SK-N-SH treated with all-trans-retinoic acid at 6 μM for 48 hours (cell line): ENCODE measurements around the gene PUM1.

Experiments used
- ATAC-seq: fragments of 200-7000 bp; cut with Tn5 transposase; 3 replicates; pipeline ENCODE4 v1.9.1; 2020; ENCODE audit warnings: mild to moderate bottlenecking, moderate library complexity
- ARNTL ChIP-seq: fragments of 450-650 bp; formaldehyde crosslinking; IDR thresholded peaks from 2 replicates; pipeline ENCODE4 v1.5.0; 2020; ENCODE audit warnings: low read depth, mild to moderate bottlenecking, moderate library complexity, borderline replicate concordance
- BACH2 ChIP-seq: fragments of 250-450 bp; sonication (Bioruptor Pico); IDR thresholded peaks from 2 replicates; pipeline ENCODE4 v1.9.0; 2021; ENCODE audit warnings: mild to moderate bottlenecking, borderline replicate concordance
- CSDC2 ChIP-seq: fragments of 250-450 bp; sonication (Bioruptor Pico); IDR thresholded peaks from 2 replicates; pipeline ENCODE4 v1.5.0; 2020; ENCODE audit warnings: mild to moderate bottlenecking, moderate library complexity
- ESRRG ChIP-seq: fragments of 250-450 bp; sonication (Bioruptor Pico); IDR thresholded peaks from 2 replicates; pipeline ENCODE4 v1.6.1; 2021; ENCODE audit warnings: mild to moderate bottlenecking
- GLIS3 ChIP-seq: fragments of 250-450 bp; sonication (Bioruptor Pico); IDR thresholded peaks from 2 replicates; pipeline ENCODE4 v1.5.0; 2020; ENCODE audit warnings: mild to moderate bottlenecking, moderate library complexity
- ISL1 ChIP-seq: fragments of 250-450 bp; sonication (Bioruptor Pico); IDR thresholded peaks from 2 replicates; pipeline ENCODE4 v2.1.2; 2022; ENCODE audit warnings: mild to moderate bottlenecking, moderate library complexity
- OSR1 ChIP-seq: fragments of 250-450 bp; sonication (Bioruptor Pico); IDR thresholded peaks from 2 replicates; pipeline ENCODE4 v1.8.0; 2022; ENCODE audit warnings: moderate library complexity, mild to moderate bottlenecking, inconsistent platforms
- PATZ1 ChIP-seq: fragments of 250-450 bp; sonication (Bioruptor Pico); IDR thresholded peaks from 2 replicates; pipeline ENCODE4 v1.8.0; 2020; ENCODE audit warnings: mild to moderate bottlenecking, moderate library complexity, borderline replicate concordance
- PPARA ChIP-seq: fragments of 250-450 bp; sonication (Bioruptor Pico); IDR thresholded peaks from 2 replicates; pipeline ENCODE4 v1.5.0; 2020; ENCODE audit warnings: mild to moderate bottlenecking, borderline replicate concordance
- RARB ChIP-seq: fragments of 250-450 bp; sonication (Bioruptor Pico); IDR thresholded peaks from 2 replicates; pipeline ENCODE4 v1.8.0; 2021; ENCODE audit warnings: mild to moderate bottlenecking, moderate library complexity
- SNAI2 ChIP-seq: fragments of 250-450 bp; sonication (Bioruptor Pico); IDR thresholded peaks from 2 replicates; pipeline ENCODE4 v1.5.0; 2020; ENCODE audit warnings: mild to moderate bottlenecking, moderate library complexity
- TCF4 ChIP-seq: fragments of 250-450 bp; sonication (Bioruptor Pico); IDR thresholded peaks from 2 replicates; pipeline ENCODE4 v1.8.0; 2021; ENCODE audit warnings: mild to moderate bottlenecking, moderate library complexity, borderline replicate concordance
- TOX ChIP-seq: fragments of 250-450 bp; sonication (Bioruptor Pico); IDR thresholded peaks from 2 replicates; pipeline ENCODE4 v1.8.0; 2021; ENCODE audit warnings: mild to moderate bottlenecking, moderate library complexity, borderline replicate concordance
- TSHZ2 ChIP-seq: fragments of 250-450 bp; sonication (Bioruptor Pico); IDR thresholded peaks from 2 replicates; pipeline ENCODE4 v1.5.0; 2020; ENCODE audit warnings: mild to moderate bottlenecking, moderate library complexity
- ZC3H10 ChIP-seq: fragments of 250-450 bp; sonication (Bioruptor Pico); IDR thresholded peaks from 2 replicates; pipeline ENCODE4 v1.5.1; 2021; ENCODE audit warnings: mild to moderate bottlenecking, moderate library complexity
- ZFP3 ChIP-seq: fragments of 250-450 bp; sonication (Bioruptor Pico); IDR thresholded peaks from 2 replicates; pipeline ENCODE4 v1.5.0; 2020; ENCODE audit warnings: mild to moderate bottlenecking, moderate library complexity
- ZFP30 ChIP-seq: fragments of 450-650 bp; formaldehyde crosslinking; IDR thresholded peaks from 2 replicates; pipeline ENCODE4 v1.5.0; 2022; ENCODE audit warnings: mild to moderate bottlenecking, moderate library complexity
- ZNF565 ChIP-seq: fragments of 450-650 bp; formaldehyde crosslinking; conservative IDR thresholded peaks from 2 replicates; pipeline ENCODE4 v1.5.0; 2020; ENCODE audit warnings: low read depth, mild to moderate bottlenecking, moderate library complexity
- ZNF70 ChIP-seq: fragments of 450-650 bp; formaldehyde crosslinking; IDR thresholded peaks from 2 replicates; pipeline ENCODE4 v1.5.0; 2020; ENCODE audit warnings: mild to moderate bottlenecking, moderate library complexity
- ZNF8 ChIP-seq: fragments of 450-650 bp; formaldehyde crosslinking; IDR thresholded peaks from 2 replicates; pipeline ENCODE4 v1.5.0; 2020; ENCODE audit warnings: mild to moderate bottlenecking, moderate library complexity
- TF ChIP-seq, protein P1 (sequence below): fragments of 250-450 bp; sonication (Bioruptor Pico); IDR thresholded peaks from 2 replicates; pipeline ENCODE4 v1.5.1; 2021; ENCODE audit warnings: mild to moderate bottlenecking, moderate library complexity
- TF ChIP-seq, protein P2 (sequence below): fragments of 250-450 bp; sonication (Bioruptor Pico); IDR thresholded peaks from 2 replicates; pipeline ENCODE4 v1.8.0; 2021; ENCODE audit warnings: low read depth, mild to moderate bottlenecking, moderate library complexity, borderline replicate concordance
- TF ChIP-seq, protein P3 (sequence below): fragments of 250-450 bp; sonication (Bioruptor Pico); IDR thresholded peaks from 2 replicates; pipeline ENCODE4 v1.5.1; 2020; ENCODE audit warnings: low read depth, mild to moderate bottlenecking, moderate library complexity

Gene PUM1

DNA sequence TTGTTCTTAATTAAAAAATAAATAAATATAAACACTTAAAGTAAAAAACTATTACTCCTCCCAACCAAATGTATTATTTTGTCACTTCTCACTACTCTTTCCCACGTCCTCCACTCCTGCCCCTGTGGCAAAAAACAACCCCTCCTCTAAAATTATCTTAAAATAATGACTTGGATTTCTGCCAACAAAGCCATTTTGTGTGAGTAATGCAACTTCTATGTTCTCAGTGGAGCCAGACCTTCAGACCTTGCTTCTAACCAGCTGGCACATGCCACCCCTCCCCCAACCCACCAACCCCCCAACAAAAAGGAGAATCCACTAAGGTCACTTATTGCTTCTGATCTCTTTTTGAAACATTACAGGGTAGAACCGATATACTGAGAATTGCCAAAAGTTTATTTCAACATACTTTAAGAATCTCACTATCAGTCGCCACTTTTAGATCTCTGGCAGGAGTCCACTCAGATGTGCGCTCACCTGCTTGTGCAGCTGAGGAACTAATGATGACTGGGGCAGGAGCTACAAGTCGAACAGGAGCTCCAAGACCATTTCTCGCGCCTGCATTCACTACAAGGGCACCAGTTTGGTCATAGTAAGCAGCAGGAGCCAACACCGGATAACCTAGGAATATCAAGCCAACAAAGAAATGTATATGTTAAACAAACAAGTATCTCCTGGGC, 98.7 kb downstream of the PUM1 start:
- ATAC-seq: peak; percentile 80
- no peak for TF ChIP-seq ZFP30
- 0 out of 2 replicates have a peak, but pooled peaks have one; percentile 10 for TF ChIP-seq GLIS3
- no peak for TF ChIP-seq ESRRG (CRISPR knock-in tag)
- TF ChIP-seq ZFP3 (CRISPR knock-in tag): no peak
- peak; percentile 73; the same call in 1 of the 2 replicates for TF ChIP-seq TCF4 (CRISPR knock-in tag)
- no peak for TF ChIP-seq BACH2
- TF ChIP-seq TSHZ2 (CRISPR knock-in tag): no peak
- TF ChIP-seq ARNTL: no peak
- no peak for TF ChIP-seq TOX (CRISPR knock-in tag)
- TF ChIP-seq OSR1 (CRISPR knock-in tag): no peak
- TF ChIP-seq, protein P1, sequence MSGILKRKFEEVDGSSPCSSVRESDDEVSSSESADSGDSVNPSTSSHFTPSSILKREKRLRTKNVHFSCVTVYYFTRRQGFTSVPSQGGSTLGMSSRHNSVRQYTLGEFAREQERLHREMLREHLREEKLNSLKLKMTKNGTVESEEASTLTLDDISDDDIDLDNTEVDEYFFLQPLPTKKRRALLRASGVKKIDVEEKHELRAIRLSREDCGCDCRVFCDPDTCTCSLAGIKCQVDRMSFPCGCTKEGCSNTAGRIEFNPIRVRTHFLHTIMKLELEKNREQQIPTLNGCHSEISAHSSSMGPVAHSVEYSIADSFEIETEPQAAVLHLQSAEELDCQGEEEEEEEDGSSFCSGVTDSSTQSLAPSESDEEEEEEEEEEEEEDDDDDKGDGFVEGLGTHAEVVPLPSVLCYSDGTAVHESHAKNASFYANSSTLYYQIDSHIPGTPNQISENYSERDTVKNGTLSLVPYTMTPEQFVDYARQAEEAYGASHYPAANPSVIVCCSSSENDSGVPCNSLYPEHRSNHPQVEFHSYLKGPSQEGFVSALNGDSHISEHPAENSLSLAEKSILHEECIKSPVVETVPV (CRISPR knock-in tag): peak; percentile 78; the same call in 1 of the 2 replicates
- TF ChIP-seq ZNF70 (CRISPR knock-in tag): no peak
- no peak for TF ChIP-seq ZNF565 (CRISPR knock-in tag)
- no peak for TF ChIP-seq ZC3H10 (CRISPR knock-in tag)
- TF ChIP-seq ISL1 (CRISPR knock-in tag): peak; percentile 98
- peak; percentile 60; the same call in 1 of the 2 replicates for TF ChIP-seq PATZ1
- TF ChIP-seq CSDC2 (CRISPR knock-in tag): 0 out of 2 replicates have a peak, but pooled peaks have one; percentile 19
- no peak for TF ChIP-seq PPARA (CRISPR knock-in tag)
- TF ChIP-seq RARB (CRISPR knock-in tag): no peak
- 0 out of 2 replicates have a peak, but pooled peaks have one; percentile 30 for TF ChIP-seq SNAI2 (CRISPR knock-in tag)
- TF ChIP-seq, protein P2, sequence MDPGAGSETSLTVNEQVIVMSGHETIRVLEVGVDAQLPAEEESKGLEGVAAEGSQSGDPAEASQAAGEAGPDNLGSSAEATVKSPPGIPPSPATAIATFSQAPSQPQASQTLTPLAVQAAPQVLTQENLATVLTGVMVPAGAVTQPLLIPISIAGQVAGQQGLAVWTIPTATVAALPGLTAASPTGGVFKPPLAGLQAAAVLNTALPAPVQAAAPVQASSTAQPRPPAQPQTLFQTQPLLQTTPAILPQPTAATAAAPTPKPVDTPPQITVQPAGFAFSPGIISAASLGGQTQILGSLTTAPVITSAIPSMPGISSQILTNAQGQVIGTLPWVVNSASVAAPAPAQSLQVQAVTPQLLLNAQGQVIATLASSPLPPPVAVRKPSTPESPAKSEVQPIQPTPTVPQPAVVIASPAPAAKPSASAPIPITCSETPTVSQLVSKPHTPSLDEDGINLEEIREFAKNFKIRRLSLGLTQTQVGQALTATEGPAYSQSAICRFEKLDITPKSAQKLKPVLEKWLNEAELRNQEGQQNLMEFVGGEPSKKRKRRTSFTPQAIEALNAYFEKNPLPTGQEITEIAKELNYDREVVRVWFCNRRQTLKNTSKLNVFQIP (CRISPR knock-in tag): no peak
- TF ChIP-seq, protein P3, sequence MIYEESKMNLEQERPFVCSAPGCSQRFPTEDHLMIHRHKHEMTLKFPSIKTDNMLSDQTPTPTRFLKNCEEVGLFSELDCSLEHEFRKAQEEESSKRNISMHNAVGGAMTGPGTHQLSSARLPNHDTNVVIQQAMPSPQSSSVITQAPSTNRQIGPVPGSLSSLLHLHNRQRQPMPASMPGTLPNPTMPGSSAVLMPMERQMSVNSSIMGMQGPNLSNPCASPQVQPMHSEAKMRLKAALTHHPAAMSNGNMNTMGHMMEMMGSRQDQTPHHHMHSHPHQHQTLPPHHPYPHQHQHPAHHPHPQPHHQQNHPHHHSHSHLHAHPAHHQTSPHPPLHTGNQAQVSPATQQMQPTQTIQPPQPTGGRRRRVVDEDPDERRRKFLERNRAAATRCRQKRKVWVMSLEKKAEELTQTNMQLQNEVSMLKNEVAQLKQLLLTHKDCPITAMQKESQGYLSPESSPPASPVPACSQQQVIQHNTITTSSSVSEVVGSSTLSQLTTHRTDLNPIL: peak; percentile 55; the same call in 1 of the 2 replicates
- TF ChIP-seq ZNF8: no peak; the same call in 1 of the 2 replicates

- TF ChIP-seq ARNTL (no peak), TCF4 (CRISPR knock-in tag) (no peak), ZNF8 (no peak), ZNF565 (CRISPR knock-in tag) (no peak), BACH2 (no peak), RARB (CRISPR knock-in tag) (no peak), PATZ1 (no peak)
- TF ChIP-seq, protein P1 (CRISPR knock-in tag): no peak
- peak; percentile 4; the same call in 1 of the 3 replicates for ATAC-seq
These were observed 99.5 kb downstream of the PUM1 start for GRCh38 chr1:30965924-30966599.
